Large intestine (tissue), 3 donors: Measurements from ENCODE around the gene ATXN10. TPM values are rescaled to one million over a fixed set of nuclear protein-coding genes. Genes with fewer than 3 reads are reported as not detected.
A peak's percentile ranks its signal among the peaks of the same experiment; 100 is the strongest.

Experiments
- DNase-seq, 2 donors: peaks; one replicate each; pipeline versions ENCODE4 v3.0.0 to v3.0.0-alpha.2; 2013
- H3K27ac ChIP-seq: one replicate; pipeline ENCODE4 v1.5.1; 2013; ENCODE audit warnings: low read length
- H3K27me3 ChIP-seq: 2 replicates; pipeline ENCODE4 v1.6.1; 2013; ENCODE audit warnings: low read length; ENCODE audit not compliant: control insufficient read depth, insufficient read depth
- H3K36me3 ChIP-seq: 2 replicates; pipeline ENCODE4 v1.6.1; 2013; ENCODE audit warnings: low read length; ENCODE audit not compliant: control insufficient read depth, insufficient read depth
- H3K4me1 ChIP-seq: one replicate; pipeline ENCODE4 v1.6.1; 2013; ENCODE audit warnings: low read length; ENCODE audit not compliant: control insufficient read depth, insufficient read depth
- H3K4me3 ChIP-seq: one replicate; pipeline ENCODE4 v1.5.1; 2013; ENCODE audit warnings: low read length
- H3K9me3 ChIP-seq: one replicate; pipeline ENCODE4 v1.6.1; 2013; ENCODE audit warnings: mild to moderate bottlenecking, low read depth, low read length, moderate library complexity; ENCODE audit not compliant: control insufficient read depth
- WGBS: methylation state at CpG from one replicate; pipeline ENCODE4 v1.1.5; 2013; ENCODE audit warnings: low lambda C conversion rate; ENCODE audit not compliant: insufficient coverage; 5-methylcytosine and 5-hydroxymethylcytosine counted together
- polyA plus RNA-seq: library from polyadenylated mRNA; unstranded; fragments of 120-200 nt; gene quantifications from one replicate; pipeline ENCODE4 v1.2.1, GENCODE V29; 2013

The ATXN10 gene
- polyA plus RNA-seq, 1 donor = 90.6 TPM

DNA sequence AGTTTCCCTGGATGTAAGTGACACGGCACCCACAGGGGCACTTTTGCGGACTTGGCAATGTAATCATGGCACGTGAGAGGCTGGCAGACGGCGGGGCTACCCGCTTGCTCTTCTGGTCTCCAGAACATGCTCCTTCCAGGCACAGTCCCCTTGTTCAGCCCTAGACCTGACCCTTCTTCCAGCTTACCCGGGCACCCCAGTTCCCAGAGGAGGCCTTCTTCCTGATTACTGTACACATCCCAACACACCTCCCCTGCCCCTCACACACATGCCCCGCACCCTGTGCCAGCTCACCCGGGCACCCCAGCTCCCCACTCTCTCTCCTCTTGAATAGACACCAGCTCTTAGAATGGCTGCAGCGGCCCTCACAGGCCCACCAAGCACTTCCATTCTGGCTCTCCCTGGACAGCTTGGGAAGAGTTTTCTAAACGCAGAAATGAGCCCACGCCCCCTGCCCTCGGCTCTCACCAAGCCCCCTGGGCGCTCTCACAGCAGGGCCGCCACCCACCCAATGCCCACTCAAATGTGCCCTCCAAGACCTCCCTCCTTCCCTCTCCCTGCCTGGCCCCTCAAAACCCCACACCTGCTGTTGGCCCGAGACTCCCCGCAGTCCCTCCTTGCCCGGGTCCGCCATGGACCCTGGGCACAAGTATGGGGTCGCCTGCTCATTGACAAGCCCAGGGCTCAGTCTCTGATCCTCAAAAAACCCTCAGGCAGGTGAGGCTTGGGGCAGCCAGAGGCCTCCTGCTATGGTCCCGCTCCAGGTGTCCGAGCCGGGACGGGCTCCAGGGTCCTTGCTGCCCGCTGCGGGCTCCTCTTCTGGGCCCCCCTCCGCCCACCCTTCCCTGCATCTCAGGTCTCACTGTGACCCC is 216.8 kb downstream of the ATXN10 start:
- H3K27me3 ChIP-seq = peaks cover 21% of the 10 kb centered on the region
- peaks cover 12% of the 10 kb centered on the region for H3K9me3 ChIP-seq
- DNase-seq = no peak
- no peak overlapping the region for H3K27ac ChIP-seq
- H3K4me3 ChIP-seq = no peak overlapping the region
- 80% methylated on average over 1 of the region's 27 CpGs for WGBS
- peaks cover 2% of the 10 kb centered on the region for H3K4me1 ChIP-seq
- no peaks in the 10 kb centered on the region for H3K36me3 ChIP-seq

DNA sequence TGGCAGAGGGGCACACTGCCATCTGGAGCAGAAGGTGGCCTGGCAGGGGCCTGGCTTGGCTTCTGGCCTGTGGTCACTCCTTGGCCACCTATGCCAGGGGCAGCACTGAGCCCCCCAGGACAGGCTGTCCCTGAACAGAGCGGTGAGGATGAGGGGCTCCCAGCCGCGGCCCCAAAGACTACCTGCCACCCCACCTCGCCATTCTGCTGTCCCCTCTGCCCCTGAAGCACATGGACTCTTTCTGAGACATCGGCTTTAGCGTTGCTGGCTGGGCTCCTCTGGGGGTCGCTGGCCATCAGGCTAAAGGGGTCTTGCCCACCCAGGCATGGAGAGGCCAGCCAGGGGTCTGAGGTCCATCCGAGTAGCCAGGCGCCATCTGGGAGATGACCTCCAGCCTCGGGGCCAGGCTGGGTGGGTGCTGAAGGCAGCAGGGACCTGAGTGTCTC is 217.5 kb downstream of the ATXN10 start:
- Histone ChIP-seq H3K4me1 (peaks cover 2% of the 10 kb centered on the region), H3K36me3 (no peaks in the 10 kb centered on the region), H3K9me3 (peaks cover 12% of the 10 kb centered on the region), H3K27ac (no peak overlapping the region), H3K27me3 (peaks cover 21% of the 10 kb centered on the region), H3K4me3 (no peak overlapping the region)
- no CpG with 5 or more reads among the region's 10 CpGs for WGBS
- DNase-seq = no peak

DNA sequence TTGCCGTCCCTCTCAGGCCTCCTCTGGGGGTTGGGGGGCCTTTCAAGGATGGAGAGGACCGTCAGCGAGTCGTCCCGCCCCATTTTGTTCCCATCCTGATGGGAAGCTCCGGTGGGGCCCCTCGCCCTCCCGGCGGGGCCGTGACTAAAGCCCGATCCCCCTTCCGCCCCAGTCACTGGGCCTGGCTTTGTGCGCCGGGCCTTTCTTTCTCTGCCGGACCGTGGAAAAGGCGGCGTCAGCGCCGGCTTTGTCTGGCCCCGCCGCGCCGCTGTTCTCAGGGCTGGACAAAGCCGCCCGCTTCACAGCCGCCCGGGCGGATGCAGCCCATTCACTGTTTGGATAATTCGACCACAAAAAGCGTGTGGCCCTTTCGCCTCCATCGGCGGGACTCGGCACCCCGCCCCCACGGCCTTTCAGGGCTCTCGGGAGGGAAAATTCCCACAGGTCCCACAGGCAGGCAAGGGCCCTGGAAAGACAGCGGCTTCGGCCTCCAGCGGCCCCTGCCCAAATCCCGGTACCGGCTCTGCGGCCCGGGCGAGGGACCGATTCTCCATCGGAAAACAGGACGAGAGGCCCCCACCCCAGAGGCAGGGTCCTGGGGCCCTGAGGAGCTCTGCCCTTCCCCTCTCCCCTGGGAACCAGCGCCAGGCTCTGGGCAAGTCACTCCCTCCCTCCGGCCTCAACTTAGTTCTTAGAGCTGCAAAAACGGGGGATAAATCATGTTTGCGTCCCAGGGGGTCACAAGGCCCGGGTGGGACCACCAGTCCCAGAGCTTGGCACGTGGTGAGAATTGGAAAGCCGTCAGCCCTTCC is 218.1 kb downstream of the ATXN10 start:
- Histone ChIP-seq H3K27me3 (peaks cover 21% of the 10 kb centered on the region), H3K4me1 (peaks cover 2% of the 10 kb centered on the region), H3K27ac (no peak overlapping the region), H3K9me3 (peaks cover 12% of the 10 kb centered on the region), H3K36me3 (no peaks in the 10 kb centered on the region), H3K4me3 (no peak overlapping the region)
- WGBS = no CpG with 5 or more reads among the region's 56 CpGs
- DNase-seq = peak in 1 of 2 donors; percentile 22

DNA sequence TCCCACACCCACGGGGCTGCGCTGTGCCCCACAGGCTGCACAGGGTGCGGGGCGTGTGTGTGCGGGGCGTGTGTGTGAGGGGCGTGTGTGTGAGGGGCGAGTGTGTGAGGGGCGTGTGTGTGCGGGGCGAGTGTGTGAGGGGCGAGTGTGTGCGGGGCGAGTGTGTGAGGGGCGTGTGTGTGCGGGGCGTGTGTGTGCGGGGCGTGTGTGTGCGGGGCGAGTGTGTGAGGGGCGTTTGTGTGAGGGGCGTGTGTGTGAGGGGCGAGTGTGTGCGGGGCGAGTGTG is 218.7 kb downstream of the ATXN10 start:
- Histone ChIP-seq H3K27ac (no peak overlapping the region), H3K27me3 (peaks cover 21% of the 10 kb centered on the region), H3K9me3 (peaks cover 12% of the 10 kb centered on the region), H3K36me3 (no peaks in the 10 kb centered on the region), H3K4me3 (no peak overlapping the region), H3K4me1 (peaks cover 2% of the 10 kb centered on the region)
- WGBS = no CpG with 5 or more reads among the region's 26 CpGs
- DNase-seq = no peak

DNA sequence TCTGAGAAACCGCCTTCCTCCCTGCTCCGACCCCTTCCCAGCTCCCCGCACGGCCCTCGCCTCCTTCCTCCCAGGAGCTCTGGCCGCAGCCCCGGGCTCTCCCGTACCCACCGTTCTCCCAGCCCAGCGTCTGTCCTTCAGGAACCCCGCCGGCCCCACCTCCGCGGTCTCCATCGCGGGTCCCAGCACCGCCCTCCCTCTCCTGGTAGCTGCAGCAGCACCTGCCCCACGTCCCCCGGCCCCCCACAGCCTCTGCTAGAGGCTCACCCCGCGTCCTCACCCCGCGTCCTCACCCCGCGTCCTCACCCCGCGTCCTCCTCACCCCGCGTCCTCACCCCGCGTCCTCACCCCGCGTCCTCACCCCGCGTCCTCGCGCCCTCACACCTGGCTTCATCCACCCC is 219.4 kb downstream of the ATXN10 start:
- no peak for DNase-seq
- Histone ChIP-seq H3K4me3 (no peak overlapping the region), H3K36me3 (no peaks in the 10 kb centered on the region), H3K27ac (no peak overlapping the region), H3K27me3 (peaks cover 24% of the 10 kb centered on the region), H3K9me3 (peaks cover 12% of the 10 kb centered on the region), H3K4me1 (peaks cover 2% of the 10 kb centered on the region)
- WGBS = no CpG with 5 or more reads among the region's 37 CpGs

DNA sequence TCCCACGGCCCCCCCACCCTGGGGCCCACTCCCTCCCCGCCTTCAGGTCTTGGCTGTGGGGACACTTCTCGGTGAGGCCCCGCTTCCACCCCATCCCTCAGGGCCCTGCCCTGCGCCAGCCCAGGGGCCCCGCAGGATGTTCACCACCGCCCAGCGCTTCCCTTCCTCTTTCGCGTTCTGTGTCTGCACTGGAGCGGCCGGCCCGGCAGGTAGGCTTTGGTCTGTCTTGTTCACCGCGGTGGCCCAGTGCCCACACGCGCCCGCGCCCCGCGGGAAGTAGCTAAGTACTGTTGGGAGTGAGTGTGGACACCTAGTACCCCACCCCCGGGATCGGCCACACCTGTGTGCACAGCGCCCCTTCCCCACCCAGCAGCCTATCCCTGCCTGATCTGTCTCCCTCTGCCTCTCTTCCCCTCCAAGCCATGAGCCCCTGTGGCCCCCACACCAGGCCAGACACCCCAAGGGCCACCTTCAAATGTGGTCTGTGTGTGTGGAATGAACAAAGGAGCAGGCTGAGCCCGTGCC is 219.9 kb downstream of the ATXN10 start:
- H3K27me3 ChIP-seq = peaks cover 26% of the 10 kb centered on the region
- no peak overlapping the region for H3K27ac ChIP-seq
- peaks cover 2% of the 10 kb centered on the region for H3K4me1 ChIP-seq
- WGBS = no CpG with 5 or more reads among the region's 25 CpGs
- peaks cover 12% of the 10 kb centered on the region for H3K9me3 ChIP-seq
- no peaks in the 10 kb centered on the region for H3K36me3 ChIP-seq
- H3K4me3 ChIP-seq = no peak overlapping the region
- no peak for DNase-seq

DNA sequence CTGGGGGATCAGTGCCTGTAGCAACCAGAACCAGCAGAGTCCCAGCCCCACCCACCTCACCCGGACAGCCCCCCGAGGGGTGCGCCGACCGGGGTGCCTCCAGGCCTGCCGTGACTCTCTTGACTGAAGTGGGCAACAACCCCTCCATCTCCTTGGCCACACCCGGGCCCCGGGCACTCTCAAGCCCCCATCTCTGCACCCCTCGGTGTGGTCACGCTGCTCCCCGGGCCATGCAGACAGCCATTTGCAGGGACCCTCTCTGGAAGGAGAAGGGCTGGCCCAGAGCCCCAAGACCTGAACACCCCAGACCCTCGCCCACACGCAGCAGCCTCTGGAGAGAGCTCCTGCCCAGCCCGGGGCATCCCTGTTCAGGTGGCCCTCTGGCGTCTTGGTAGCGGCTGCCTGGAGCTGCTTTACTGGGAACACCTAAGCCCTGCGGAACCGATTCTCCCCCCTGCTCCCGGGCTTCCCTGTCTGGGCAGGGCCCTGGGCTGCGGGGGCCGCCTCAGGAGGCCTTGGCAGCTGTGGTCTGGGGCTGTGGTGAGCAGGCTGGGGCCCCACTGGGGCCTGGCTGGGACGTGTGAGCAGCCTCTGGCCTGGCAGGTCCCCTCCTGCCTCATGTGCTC is 220.5 kb downstream of the ATXN10 start:
- whole genome bisulfite sequencing = no CpG with 5 or more reads among the region's 22 CpGs
- peaks cover 2% of the 10 kb centered on the region for H3K4me1 ChIP-seq
- peaks cover 26% of the 10 kb centered on the region for H3K27me3 ChIP-seq
- DNase-seq = no peak
- no peaks in the 10 kb centered on the region for H3K36me3 ChIP-seq
- H3K4me3 ChIP-seq = no peak overlapping the region
- H3K9me3 ChIP-seq = peaks cover 12% of the 10 kb centered on the region
- H3K27ac ChIP-seq = no peak overlapping the region

DNA sequence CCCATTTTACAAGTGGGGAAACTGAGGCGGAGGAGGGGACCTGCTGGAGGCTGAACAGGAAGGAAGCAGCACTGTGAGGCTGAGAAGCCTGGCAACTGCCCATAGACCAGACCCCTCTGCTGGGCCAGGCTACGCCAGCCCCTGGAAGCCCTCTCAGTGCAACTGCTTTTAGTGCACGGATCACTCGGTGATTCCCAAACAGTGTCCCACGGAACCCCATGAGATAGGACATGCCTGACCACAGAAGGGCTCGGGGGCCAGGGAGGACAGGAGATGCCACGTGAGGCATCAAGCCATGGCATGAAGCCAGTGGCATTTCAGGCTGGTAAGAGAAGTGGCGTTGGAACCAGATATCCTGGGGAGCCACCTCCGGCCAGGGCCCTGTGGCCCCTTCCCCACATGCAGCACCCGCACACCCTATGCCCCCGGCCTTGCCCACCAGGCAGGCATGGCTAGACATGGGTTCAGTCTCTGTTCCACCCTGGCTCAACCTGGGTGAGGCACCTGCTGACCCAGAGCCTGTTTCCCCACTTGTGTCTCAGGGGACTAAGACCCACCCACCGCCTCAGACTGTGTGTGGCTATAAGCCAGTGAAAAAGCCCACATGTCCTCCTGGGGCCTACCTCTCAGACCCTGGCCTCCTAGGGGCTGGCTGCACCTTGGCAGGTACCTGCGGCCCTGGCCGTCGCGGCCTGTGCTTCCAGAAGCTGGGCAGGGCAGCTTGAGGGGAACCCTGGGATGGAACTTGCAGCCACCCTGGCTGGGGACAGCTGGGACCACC is 221.2 kb downstream of the ATXN10 start:
- no peaks in the 10 kb centered on the region for H3K36me3 ChIP-seq
- H3K4me3 ChIP-seq = no peak overlapping the region
- DNase-seq = no peak
- no peak overlapping the region for H3K27ac ChIP-seq
- H3K9me3 ChIP-seq = peaks cover 12% of the 10 kb centered on the region
- WGBS = 100% methylated on average over 1 of the region's 16 CpGs
- H3K4me1 ChIP-seq = peaks cover 2% of the 10 kb centered on the region
- peaks cover 28% of the 10 kb centered on the region for H3K27me3 ChIP-seq

DNA sequence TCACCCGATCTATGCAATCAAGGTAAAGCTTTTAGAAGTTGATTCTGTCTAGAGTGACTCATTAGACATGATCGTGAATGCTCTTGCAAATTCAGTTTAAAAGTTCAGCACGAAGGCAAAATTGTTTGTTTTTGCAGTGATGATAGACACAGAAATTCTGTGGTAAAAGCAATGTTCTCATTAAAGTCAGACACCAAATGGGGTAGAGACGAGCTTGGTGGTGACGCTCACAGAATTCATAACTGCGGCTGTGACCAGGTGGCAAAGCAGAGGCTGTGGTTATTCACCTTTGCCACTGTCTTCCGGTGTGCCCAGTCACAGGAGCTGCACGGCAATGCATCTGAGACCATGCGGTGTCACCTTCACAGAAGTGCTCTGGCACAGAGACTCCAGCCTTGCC is 221.9 kb downstream of the ATXN10 start:
- H3K27ac ChIP-seq = no peak overlapping the region
- H3K27me3 ChIP-seq = peaks cover 29% of the 10 kb centered on the region
- 82% methylated on average over 2 of the region's 9 CpGs for WGBS
- no peaks in the 10 kb centered on the region for H3K36me3 ChIP-seq
- no peak overlapping the region for H3K4me3 ChIP-seq
- H3K9me3 ChIP-seq = peaks cover 12% of the 10 kb centered on the region
- DNase-seq = no peak
- H3K4me1 ChIP-seq = peaks cover 2% of the 10 kb centered on the region
